GM12865 (cell line): ENCODE results near the gene CNTNAP2.

Experiments used
- DNase-seq: peaks from one replicate; pipeline ENCODE4 v3.0.0; 2010; ENCODE audit warnings: low read depth
- H3K4me3 ChIP-seq: 2 replicates; pipeline ENCODE4 v1.5.1; 2011; ENCODE audit warnings: mild to moderate bottlenecking, low read depth, low read length, control low read depth
- TF ChIP-seq, protein P1 (sequence below): IDR thresholded peaks from 2 replicates; pipeline ENCODE4 v1.5.1; 2011; ENCODE audit warnings: low read length, control low read depth, low read depth, inconsistent platforms; ENCODE audit not compliant: insufficient read depth; ENCODE audit errors: missing control alignments

CNTNAP2 gene

DNA sequence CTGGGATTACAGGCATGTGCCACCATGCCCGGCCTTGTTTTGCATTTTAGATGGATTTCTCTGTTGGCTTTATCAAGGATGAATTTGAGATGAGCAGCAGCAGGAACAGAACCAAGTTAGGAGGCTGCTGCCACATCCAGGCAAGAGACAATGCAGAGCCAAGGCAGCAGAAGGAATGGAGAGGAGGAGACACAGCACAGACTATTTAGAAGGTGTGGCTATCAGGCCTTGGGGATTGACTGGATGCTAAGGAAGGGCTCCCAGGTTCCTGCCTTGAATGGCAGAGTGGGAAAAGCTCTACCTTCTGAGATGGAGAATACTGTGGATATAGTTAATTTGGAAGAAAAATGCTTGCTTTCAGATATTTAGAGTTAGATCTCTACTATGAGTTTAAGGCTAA, 1989.3 kb downstream of the CNTNAP2 start:
- no peak for DNase-seq
- TF ChIP-seq, protein P1, sequence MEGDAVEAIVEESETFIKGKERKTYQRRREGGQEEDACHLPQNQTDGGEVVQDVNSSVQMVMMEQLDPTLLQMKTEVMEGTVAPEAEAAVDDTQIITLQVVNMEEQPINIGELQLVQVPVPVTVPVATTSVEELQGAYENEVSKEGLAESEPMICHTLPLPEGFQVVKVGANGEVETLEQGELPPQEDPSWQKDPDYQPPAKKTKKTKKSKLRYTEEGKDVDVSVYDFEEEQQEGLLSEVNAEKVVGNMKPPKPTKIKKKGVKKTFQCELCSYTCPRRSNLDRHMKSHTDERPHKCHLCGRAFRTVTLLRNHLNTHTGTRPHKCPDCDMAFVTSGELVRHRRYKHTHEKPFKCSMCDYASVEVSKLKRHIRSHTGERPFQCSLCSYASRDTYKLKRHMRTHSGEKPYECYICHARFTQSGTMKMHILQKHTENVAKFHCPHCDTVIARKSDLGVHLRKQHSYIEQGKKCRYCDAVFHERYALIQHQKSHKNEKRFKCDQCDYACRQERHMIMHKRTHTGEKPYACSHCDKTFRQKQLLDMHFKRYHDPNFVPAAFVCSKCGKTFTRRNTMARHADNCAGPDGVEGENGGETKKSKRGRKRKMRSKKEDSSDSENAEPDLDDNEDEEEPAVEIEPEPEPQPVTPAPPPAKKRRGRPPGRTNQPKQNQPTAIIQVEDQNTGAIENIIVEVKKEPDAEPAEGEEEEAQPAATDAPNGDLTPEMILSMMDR, result no peak
- H3K4me3 ChIP-seq, result no peak overlapping the region

DNA sequence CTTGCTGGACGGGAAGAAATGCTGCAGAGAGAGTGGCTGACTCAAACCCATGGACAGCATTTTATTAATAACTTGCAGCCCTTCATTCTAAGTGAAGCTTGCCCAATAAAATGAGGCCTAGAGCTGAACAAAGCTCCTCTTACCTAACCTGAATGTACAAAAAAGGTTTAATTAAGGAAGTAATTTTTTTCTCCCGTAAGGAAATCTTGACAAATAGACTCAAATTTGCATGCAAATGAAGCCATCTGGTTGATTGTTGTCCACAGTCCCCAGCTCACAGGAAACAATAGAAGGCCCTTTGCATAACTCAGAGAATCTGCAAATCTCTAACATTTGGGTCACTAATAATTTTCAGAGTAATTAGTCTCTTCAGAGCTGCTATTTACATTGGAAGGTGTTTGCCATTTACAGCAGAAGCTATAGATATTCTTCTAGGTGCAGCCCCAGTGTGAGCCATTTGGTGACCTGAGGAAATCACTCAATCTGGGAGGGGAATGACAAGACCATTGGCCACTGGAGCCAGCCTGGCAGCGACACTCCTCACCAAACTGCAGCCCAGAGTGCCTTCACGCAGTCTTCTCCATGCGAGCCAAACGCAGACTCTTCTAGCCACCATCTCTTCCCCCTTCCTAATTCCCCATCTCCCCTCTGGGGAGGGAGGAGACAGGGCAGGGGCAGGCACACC, 1991.0 kb downstream of the CNTNAP2 start:
- DNase-seq, result no peak
- TF ChIP-seq, protein P1, result no peak
- no peak overlapping the region for H3K4me3 ChIP-seq

DNA sequence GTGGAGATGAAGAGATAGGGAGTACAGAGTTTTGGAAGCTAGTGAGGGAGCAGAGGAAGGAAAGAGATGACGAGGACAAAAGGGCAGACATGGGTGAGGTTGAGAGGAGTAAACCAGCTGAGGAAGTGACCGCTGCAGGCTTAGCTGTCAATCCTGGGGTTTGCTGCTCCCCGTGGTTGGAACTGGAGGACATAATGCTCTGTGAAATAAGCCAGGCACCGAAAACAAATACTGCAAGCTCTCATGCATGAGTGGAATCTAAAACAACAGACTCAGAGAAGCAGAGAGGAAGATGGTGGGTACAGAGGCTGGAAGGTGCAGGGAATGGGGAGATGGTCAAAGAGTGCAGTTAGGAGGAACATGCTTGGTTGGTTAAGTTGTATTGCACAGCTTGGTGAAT, 1991.8 kb downstream of the CNTNAP2 start:
- TF ChIP-seq, protein P1, result no peak
- no peak for DNase-seq
- no peak overlapping the region for H3K4me3 ChIP-seq

- DNase-seq, result no peak
- no peak overlapping the region for H3K4me3 ChIP-seq
- TF ChIP-seq, protein P1, result no peak
Measured at GRCh38 chr7:148110097-148110868, 1993.7 kb downstream of the CNTNAP2 start.

DNA sequence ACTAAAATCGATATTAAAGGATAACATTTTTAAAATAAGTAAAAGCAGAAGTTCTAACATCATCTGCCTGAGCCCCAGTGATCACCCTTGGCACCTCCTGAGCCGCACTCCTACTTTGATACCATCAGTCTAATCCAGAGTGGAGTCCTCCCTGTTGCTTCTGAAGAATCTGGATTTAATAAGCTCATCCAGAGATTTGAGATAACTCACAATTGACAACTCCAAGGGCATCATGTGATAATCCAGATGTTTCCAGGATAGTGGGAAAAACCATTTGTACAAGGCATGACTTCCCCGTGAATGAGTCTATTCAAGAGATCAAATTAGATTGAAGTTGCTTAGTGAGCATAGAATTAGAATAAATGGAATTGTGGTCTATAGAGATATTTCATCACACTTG, 1998.2 kb downstream of the CNTNAP2 start:
- no peak overlapping the region for H3K4me3 ChIP-seq
- TF ChIP-seq, protein P1, result no peak
- no peak for DNase-seq

- no peak for DNase-seq
- TF ChIP-seq, protein P1, result no peak
- no peak overlapping the region for H3K4me3 ChIP-seq
Measured at GRCh38 chr7:148115308-148115707, 1998.7 kb downstream of the CNTNAP2 start.

GRCh38 chr7:148116195-148116594, 1999.6 kb downstream of the CNTNAP2 start:
- DNase-seq, result no peak
- no peak overlapping the region for H3K4me3 ChIP-seq
- TF ChIP-seq, protein P1, result no peak
